VCaP (cell line): ENCODE results near the gene SPINK4.

Source experiments
- H3K27ac ChIP-seq: fragments of 450-650 bp; 2 replicates; pipeline ENCODE4 v1.5.1; 2017
- CTCF ChIP-seq: fragments of 450-650 bp; conservative IDR thresholded peaks from 2 replicates; pipeline ENCODE4 v1.5.1; 2017; ENCODE audit warnings: mild to moderate bottlenecking, moderate library complexity

SPINK4 gene

DNA sequence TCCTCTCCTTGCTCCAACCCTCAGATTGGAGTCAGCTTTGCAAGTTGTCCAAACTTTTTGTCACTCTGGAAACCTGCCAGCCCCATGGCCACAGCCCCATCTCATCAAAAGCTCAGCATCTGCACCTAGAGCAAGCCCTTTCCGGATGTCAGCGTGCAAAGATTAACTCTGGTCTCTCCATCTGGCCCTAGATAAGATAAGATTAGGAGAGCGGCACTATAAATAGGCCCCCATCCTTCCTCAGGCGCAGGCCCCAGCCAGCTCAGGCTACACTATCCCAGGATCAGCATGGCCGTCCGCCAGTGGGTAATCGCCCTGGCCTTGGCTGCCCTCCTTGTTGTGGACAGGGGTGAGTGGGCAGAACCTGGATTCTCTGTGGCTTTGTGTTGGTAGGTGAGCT lies at the start of gene SPINK4:
Gene SPINK4, plus strand, starts transcription at position 247 of the 400 bp plus-strand sequence. Its CDS starts 42 bp downstream, at position 289.
- no peak for TF ChIP-seq CTCF

DNA sequence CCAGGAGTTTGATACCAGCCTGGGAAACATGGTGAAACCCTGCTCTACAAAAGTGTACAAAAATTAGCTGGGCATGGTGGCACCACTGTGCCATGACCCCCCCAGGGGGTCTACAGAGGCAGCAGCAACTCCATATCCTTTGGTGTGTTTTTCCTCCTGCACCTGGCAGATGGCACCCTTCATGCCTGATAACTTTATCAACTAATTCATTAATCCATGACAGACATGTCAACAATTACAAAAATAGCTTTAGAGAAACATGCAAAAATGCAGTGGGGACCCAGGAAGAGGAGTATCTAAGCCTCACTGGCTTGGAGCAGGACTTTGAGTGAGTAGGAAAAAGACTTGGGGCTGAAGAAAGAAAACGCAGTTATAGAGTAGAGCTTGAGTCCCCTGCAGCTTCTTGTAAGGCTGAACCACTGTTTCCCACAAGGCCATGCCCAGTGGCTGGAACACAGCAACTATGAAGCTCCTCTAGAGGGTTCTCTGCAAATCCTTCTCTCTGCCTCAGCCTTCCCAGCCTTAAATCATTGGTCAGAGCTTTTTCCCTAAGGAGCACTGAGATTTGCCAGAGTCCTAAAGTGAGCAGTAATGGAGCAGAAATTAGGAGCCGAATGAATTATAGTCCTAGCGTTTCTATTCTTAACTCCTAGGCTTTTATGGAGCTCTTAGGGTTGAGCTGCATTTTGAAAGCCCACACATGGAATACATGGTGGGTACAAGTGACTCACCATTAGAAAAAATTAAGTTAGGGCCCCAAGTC lies 47.3 kb upstream of the SPINK4 start:
- TF ChIP-seq CTCF = no peak
- H3K27ac ChIP-seq = no peak overlapping the region

More for the DNA sequence above, at the start of gene SPINK4:
- no peak within 1 kb of the TSS for H3K27ac ChIP-seq

- no peak for TF ChIP-seq CTCF
- H3K27ac ChIP-seq = no peak overlapping the region
Measured at GRCh38 chr9:33193818-33194217, 46.1 kb upstream of the SPINK4 start.

DNA sequence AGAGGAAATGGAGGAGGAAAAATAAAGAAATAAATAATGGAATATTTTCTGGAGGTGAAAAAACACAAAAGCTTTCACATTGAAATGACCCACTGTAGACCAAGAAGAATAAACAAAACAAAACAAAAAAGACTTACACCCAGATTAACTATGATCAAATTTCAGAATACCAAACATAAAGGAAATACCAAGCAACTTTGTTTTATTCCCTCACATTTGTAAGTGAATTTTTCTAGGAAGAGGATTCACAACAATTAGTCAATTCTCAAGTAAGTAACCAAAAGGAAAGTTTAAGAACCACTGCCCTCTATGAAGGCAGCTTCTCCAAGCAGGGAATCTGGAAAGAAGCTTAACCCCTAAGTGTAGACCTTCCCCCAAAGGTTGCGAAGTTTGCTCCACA lies 43.2 kb upstream of the SPINK4 start:
- TF ChIP-seq CTCF = no peak
- H3K27ac ChIP-seq = no peak overlapping the region

DNA sequence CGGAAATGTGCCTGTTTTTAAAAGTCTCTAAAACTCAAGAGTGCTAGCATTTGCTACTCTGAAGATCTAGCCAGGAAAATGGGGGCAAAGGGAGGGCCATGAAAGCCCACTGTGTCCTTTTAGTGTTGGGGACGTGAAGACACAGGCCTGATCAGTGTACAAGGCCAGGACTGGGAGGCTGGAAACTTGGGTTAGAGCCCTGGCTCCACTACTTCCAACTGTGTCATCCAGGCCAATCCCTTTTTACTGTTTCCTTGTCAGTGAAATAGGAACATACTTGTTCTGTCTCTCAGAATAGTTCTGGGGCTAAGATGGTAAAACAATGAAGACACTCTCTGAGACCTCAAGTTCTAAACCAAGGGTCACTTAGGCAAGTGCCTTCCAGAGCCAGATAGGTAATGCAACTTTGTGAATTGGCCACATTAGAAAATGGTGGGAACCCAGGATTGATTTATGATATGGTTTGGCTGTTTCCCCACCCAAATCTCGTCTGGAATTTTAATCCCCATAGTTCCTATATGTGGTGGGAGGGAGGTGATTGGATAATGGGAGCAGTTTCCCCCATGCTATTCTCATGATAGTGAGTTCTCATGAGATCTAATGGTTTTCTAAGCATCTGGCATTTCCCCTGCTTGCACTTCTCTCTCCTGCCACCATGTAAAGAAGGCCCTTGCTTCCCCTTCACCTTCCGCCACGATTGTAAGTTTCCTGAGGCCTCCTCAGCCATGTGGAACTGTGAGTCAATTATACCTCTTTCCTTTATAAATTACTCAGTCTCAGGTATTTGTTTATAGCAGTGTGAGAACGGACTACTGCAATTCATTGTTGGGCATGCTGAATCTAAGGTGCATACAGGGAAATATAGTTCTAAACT lies 42.5 kb upstream of the SPINK4 start:
- H3K27ac ChIP-seq = no peak overlapping the region
- no peak for TF ChIP-seq CTCF

DNA sequence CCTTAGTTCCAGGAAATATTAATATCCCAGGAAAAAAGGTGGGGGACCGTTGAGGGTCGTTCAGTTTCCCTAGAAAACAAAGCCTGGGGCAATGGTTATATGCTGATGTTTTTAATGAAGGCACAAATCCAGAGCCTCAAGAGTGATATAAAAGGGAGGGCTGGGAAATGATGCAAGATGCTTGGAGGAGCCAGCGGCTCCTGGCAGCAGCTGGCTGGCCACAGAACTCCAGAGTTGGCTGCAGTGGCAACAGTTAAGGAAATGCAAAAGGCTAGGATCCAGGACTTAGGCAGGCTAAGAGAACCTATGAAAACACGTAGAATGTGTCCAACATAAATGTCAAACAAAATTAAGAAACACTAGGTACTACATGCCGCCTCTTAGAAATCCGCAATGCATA lies 41.8 kb upstream of the SPINK4 start:
- no peak for TF ChIP-seq CTCF
- H3K27ac ChIP-seq = no peak overlapping the region

- H3K27ac ChIP-seq = no peak overlapping the region
- TF ChIP-seq CTCF = no peak
Measured at GRCh38 chr9:33202018-33202417, 37.9 kb upstream of the SPINK4 start.
